ENCODE results near the gene AAGAB. TPM values are rescaled to one million over a fixed set of nuclear protein-coding genes. Genes with fewer than 3 reads are reported as not detected.

The AAGAB gene
- total RNA-seq, 1 experiment from 2014 or later: 52.0 TPM

DNA sequence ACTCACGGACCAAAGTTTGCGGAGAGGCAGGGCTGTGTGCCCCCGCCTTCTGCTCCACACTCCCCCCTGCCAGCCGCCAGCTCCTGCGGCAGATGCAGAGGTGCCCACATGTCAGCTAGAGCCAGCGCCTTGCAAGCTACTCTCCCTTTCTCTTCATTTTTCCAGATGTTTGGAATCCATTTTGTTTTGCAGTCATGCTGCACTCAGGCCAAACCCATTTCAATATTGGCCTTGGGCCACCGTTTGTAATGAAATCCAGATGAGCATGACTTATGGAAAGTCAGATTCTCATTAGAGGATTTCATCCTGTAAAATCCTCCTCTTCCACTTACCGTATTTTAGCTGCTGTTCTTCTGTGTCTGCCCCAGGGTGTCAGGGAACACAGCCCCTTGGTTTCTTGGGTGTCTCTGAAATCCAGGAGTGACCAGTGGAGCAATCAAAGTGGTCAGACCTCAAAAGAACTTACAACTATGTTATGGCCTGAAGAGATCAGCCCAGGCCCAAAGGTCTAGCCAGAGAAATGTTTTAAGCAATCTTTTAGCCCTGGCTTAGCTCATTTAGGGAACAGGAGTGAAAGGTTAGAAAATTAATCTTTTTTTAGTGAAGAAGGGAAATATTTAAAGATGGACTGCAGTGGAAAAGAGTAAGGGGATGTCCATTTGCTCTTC is 65.8 kb downstream of the AAGAB start:
- TF ChIP-seq CEBPB (IDR thresholded peaks at IDR 0.05; ENCODE audit: low read depth): no peak
- no peak for TF ChIP-seq SRF (IDR thresholded peaks at IDR 0.05; ENCODE audit: low read depth)
- TF ChIP-seq, protein P1, sequence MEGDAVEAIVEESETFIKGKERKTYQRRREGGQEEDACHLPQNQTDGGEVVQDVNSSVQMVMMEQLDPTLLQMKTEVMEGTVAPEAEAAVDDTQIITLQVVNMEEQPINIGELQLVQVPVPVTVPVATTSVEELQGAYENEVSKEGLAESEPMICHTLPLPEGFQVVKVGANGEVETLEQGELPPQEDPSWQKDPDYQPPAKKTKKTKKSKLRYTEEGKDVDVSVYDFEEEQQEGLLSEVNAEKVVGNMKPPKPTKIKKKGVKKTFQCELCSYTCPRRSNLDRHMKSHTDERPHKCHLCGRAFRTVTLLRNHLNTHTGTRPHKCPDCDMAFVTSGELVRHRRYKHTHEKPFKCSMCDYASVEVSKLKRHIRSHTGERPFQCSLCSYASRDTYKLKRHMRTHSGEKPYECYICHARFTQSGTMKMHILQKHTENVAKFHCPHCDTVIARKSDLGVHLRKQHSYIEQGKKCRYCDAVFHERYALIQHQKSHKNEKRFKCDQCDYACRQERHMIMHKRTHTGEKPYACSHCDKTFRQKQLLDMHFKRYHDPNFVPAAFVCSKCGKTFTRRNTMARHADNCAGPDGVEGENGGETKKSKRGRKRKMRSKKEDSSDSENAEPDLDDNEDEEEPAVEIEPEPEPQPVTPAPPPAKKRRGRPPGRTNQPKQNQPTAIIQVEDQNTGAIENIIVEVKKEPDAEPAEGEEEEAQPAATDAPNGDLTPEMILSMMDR (IDR thresholded peaks at IDR 0.05 in 2 of 3, conservative IDR thresholded peaks at IDR 0.05 in 1 of 3; ENCODE audit: borderline replicate concordance in 1 of 3, insufficient read depth in 1 of 3, low read depth in 2 of 3, low read length in 2 of 3): no peak
- no peak for TF ChIP-seq EZH2 (IDR thresholded peaks at IDR 0.05)
- H3K4me2 ChIP-seq (ENCODE audit: low read length): no peak overlapping the region
- no peak for DNase-seq (ENCODE audit: low read depth, low spot score)
- no peak overlapping the region; the same call in 1 of the 2 replicates for H3K27ac ChIP-seq (ENCODE audit: low read depth, low read length)
- peaks cover 19 to 66% of the 10 kb centered on the region in 2 experiments for H3K36me3 ChIP-seq (ENCODE audit: control insufficient read depth in 1 of 2, insufficient read depth in 2 of 2, low read length in 2 of 2)
- H4K20me1 ChIP-seq (ENCODE audit: insufficient read depth): no peaks in the 10 kb centered on the region
- ChIA-PET CTCF (interaction anchor here (1.0 kb wide), 1 partner anchor 242 kb away, joined by 3 read pairs; no protein-coding TSS in a partner anchor), POLR2A (interaction anchor here (0.6 kb wide), 1 partner anchor 41 kb away, joined by 3 read pairs; no protein-coding TSS in a partner anchor), RAD21 (ENCODE audit: low non-redundant PET in 1 of 2, low total read pairs in 2 of 2, uncharacterized antibody in 2 of 2, unreplicated experiment in 2 of 2) (no interaction called here)
- no peak overlapping the region for H2AFZ ChIP-seq (ENCODE audit: low read depth, low read length, poor library complexity, severe bottlenecking)
- no peaks in the 10 kb centered on the region for H3K79me2 ChIP-seq (ENCODE audit: insufficient read depth, low read length)
- H3K9me3 ChIP-seq (ENCODE audit: control insufficient read depth in 1 of 2, insufficient read depth in 1 of 2, low read depth in 1 of 2, low read length in 2 of 2): no peaks in the 10 kb centered on the region
- H3K4me3 ChIP-seq (replicated peaks in 1 of 2; ENCODE audit: low read depth in 1 of 2, low read length in 2 of 2): no peak overlapping the region
- intact Hi-C loops (cut with micrococcal nuclease): no loop called here
- H3K27me3 ChIP-seq (ENCODE audit: insufficient read depth, low read length): no peaks in the 10 kb centered on the region
- no peaks in the 10 kb centered on the region for H3K9me2 ChIP-seq (ENCODE audit: insufficient read depth)
- no peak for ATAC-seq
- BruUV-seq (replicated peaks): no TSS peak
- H3K9ac ChIP-seq (ENCODE audit: low read length): no peak overlapping the region
- no peaks in the 10 kb centered on the region for H3K4me1 ChIP-seq (ENCODE audit: control insufficient read depth in 1 of 2, insufficient read depth in 2 of 2, low read length in 2 of 2)

DNA sequence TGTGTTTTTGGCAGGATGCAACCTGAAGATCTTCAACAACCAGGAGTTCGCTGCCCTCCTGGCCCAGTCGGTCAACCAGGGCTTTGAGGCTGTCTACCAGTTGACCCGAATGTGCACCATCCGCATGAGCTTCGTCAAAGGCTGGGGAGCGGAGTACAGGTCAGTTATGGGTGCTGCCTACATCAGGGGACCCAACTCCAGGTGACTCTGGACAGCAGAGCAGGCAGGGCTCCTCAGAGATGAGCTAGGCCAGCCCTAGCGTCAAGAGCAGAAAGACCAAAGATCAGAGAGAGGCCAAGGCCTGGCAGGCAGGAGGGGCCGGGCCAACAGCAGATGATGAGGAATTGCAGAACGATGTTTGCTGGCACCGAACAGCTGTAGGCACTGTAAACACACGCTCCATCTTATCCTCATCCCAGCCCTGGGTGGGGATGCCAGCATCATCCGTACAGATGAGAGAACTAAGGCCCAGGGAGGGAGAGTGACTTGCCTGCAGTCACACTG is 67.1 kb downstream of the AAGAB start:
- Histone ChIP-seq H3K4me2 (ENCODE audit: low read length) (no peak overlapping the region), H3K27me3 (ENCODE audit: insufficient read depth, low read length) (no peaks in the 10 kb centered on the region), H3K9ac (ENCODE audit: low read length) (no peak overlapping the region), H3K27ac (ENCODE audit: low read depth, low read length) (no peak overlapping the region), H4K20me1 (ENCODE audit: insufficient read depth) (no peaks in the 10 kb centered on the region), H3K4me3 (replicated peaks in 1 of 2; ENCODE audit: low read depth in 1 of 2, low read length in 2 of 2) (no peak overlapping the region), H3K9me3 (ENCODE audit: control insufficient read depth in 1 of 2, insufficient read depth in 1 of 2, low read depth in 1 of 2, low read length in 2 of 2) (no peaks in the 10 kb centered on the region), H3K79me2 (ENCODE audit: insufficient read depth, low read length) (no peaks in the 10 kb centered on the region), H3K4me1 (ENCODE audit: control insufficient read depth in 1 of 2, insufficient read depth in 2 of 2, low read length in 2 of 2) (no peaks in the 10 kb centered on the region), H2AFZ (ENCODE audit: low read depth, low read length, poor library complexity, severe bottlenecking) (no peak overlapping the region), H3K9me2 (ENCODE audit: insufficient read depth) (no peaks in the 10 kb centered on the region), H3K36me3 (ENCODE audit: control insufficient read depth in 1 of 2, insufficient read depth in 2 of 2, low read length in 2 of 2) (peaks cover 19 to 66% of the 10 kb centered on the region in 2 experiments)
- ATAC-seq (no peak), DNase-seq (ENCODE audit: low read depth, low spot score) (no peak)
- ChIA-PET CTCF (no interaction called here), POLR2A (no interaction called here), RAD21 (ENCODE audit: low non-redundant PET in 1 of 2, low total read pairs in 2 of 2, uncharacterized antibody in 2 of 2, unreplicated experiment in 2 of 2) (no interaction called here)
- no TSS peak for BruUV-seq (replicated peaks)
- TF ChIP-seq, protein P2, sequence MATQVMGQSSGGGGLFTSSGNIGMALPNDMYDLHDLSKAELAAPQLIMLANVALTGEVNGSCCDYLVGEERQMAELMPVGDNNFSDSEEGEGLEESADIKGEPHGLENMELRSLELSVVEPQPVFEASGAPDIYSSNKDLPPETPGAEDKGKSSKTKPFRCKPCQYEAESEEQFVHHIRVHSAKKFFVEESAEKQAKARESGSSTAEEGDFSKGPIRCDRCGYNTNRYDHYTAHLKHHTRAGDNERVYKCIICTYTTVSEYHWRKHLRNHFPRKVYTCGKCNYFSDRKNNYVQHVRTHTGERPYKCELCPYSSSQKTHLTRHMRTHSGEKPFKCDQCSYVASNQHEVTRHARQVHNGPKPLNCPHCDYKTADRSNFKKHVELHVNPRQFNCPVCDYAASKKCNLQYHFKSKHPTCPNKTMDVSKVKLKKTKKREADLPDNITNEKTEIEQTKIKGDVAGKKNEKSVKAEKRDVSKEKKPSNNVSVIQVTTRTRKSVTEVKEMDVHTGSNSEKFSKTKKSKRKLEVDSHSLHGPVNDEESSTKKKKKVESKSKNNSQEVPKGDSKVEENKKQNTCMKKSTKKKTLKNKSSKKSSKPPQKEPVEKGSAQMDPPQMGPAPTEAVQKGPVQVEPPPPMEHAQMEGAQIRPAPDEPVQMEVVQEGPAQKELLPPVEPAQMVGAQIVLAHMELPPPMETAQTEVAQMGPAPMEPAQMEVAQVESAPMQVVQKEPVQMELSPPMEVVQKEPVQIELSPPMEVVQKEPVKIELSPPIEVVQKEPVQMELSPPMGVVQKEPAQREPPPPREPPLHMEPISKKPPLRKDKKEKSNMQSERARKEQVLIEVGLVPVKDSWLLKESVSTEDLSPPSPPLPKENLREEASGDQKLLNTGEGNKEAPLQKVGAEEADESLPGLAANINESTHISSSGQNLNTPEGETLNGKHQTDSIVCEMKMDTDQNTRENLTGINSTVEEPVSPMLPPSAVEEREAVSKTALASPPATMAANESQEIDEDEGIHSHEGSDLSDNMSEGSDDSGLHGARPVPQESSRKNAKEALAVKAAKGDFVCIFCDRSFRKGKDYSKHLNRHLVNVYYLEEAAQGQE (IDR thresholded peaks at IDR 0.05; ENCODE audit: low read depth): no peak
- no peak for TF ChIP-seq SP1 (IDR thresholded peaks at IDR 0.05; ENCODE audit: low read depth)
- TF ChIP-seq EZH2 (IDR thresholded peaks at IDR 0.05): no peak
- TF ChIP-seq ZNF274 (IDR thresholded peaks at IDR 0.05; ENCODE audit: low read depth, low read length): no peak
- TF ChIP-seq ELF1 (IDR thresholded peaks at IDR 0.05; ENCODE audit: borderline replicate concordance, low read depth): no peak
- TF ChIP-seq, protein P3, sequence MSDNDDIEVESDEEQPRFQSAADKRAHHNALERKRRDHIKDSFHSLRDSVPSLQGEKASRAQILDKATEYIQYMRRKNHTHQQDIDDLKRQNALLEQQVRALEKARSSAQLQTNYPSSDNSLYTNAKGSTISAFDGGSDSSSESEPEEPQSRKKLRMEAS (IDR thresholded peaks at IDR 0.05): no peak
- intact Hi-C loops (cut with micrococcal nuclease): no loop called here

All from HCT116 (cell line).